Mucosa of descending colon (tissue), 3 donors: Measurements from ENCODE around the gene RPTOR. TPM values are rescaled to one million over a fixed set of nuclear protein-coding genes. Genes with fewer than 3 reads are reported as not detected.

Experiments
- ATAC-seq: fragments of 200-7000 bp; cut with Tn5 transposase; one replicate; pipeline ENCODE4 v1.9.1; 2020; ENCODE audit warnings: mild to moderate bottlenecking, moderate library complexity
- DNase-seq, 3 donors: peaks; one replicate each; pipeline ENCODE4 v3.0.0-alpha.2; 2020
- H3K36me3 ChIP-seq: fragments of 200-600 bp; one replicate; pipeline ENCODE4 v1.8.0; 2021; ENCODE audit warnings: low read depth, mild to moderate bottlenecking
- H3K4me1 ChIP-seq: fragments of 200-600 bp; one replicate; pipeline ENCODE4 v1.8.0; 2021; ENCODE audit warnings: low read depth, mild to moderate bottlenecking
- H3K4me3 ChIP-seq: fragments of 200-600 bp; one replicate; pipeline ENCODE4 v1.8.0; 2021; ENCODE audit warnings: mild to moderate bottlenecking
- H3K9me3 ChIP-seq: fragments of 200-600 bp; one replicate; pipeline ENCODE4 v1.8.0; 2021; ENCODE audit warnings: mild to moderate bottlenecking
- intact Hi-C, 2 donors: fragments of 100-400 bp; cut with DNase I in 1 of 2; cut with micrococcal nuclease in 1 of 2; formaldehyde crosslinking; loops; one replicate each; pipeline versions ENCODE4 v1.11.0 to v1.11.1; 2022; cut with DNase I, micrococcal nuclease
- total RNA-seq, 3 donors: library from RNA; stranded (reverse); fragmentation: NEBNext Ultra II Directional in 2 of 3; extraction: Animal tissue kit (Norgen Biotek cat#: 25700) in 2 of 3; gene quantifications; one replicate each; pipeline versions ENCODE4 v1.2.1 to v1.2.4, GENCODE V29; 2021 to 2023
- TF ChIP-seq, protein P1 (sequence below): fragments of 200-600 bp; IDR thresholded peaks from one replicate; pipeline ENCODE4 v1.8.0; 2022; ENCODE audit warnings: antibody characterized with exemption, mild to moderate bottlenecking
- donor health status: DM: no; HTN: no; CAD: no; lungs with moderate emphysema.
- donor health status: DM: no; HTN: no; CAD: no.
- donor health status: DM: no; HTN: yes; CAD: no.

RPTOR gene
- total RNA-seq, 3 donors from 2014 or later = 30.5 to 44.4 (median 37.2) TPM

DNA sequence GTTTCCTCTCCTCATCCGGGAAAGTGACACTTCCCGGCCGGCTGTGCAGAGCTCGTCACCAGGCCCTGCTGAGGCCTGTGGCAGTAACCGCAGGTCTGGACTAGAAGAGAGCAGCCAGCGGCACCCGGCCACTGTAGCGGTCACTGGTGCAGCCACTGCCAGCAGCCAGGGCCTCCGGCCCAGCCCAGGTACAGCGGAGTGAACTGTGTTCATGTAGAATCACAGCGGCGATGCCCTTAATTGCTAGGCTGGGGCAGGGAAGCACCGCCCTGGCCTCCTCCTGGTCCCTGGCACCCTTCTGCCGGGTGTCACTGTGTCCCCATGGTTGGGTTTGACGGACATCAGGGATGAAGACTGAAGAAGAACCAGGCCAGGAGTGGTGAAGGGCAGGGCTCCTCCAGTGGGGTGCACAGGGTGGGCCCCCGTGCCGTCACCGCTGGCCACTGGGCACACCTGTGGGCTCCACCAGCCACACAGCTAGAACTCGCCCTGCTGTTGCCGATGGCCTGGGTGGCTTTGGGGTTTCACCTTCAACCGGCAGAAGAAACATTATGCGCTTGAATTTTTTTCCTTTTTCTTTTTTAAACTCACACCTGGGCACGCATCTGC lies 281.8 kb downstream of the RPTOR start:
- ATAC-seq = no peak
- DNase-seq = no peak
- no peaks in the 10 kb centered on the region for H3K4me1 ChIP-seq
- TF ChIP-seq, protein P1, sequence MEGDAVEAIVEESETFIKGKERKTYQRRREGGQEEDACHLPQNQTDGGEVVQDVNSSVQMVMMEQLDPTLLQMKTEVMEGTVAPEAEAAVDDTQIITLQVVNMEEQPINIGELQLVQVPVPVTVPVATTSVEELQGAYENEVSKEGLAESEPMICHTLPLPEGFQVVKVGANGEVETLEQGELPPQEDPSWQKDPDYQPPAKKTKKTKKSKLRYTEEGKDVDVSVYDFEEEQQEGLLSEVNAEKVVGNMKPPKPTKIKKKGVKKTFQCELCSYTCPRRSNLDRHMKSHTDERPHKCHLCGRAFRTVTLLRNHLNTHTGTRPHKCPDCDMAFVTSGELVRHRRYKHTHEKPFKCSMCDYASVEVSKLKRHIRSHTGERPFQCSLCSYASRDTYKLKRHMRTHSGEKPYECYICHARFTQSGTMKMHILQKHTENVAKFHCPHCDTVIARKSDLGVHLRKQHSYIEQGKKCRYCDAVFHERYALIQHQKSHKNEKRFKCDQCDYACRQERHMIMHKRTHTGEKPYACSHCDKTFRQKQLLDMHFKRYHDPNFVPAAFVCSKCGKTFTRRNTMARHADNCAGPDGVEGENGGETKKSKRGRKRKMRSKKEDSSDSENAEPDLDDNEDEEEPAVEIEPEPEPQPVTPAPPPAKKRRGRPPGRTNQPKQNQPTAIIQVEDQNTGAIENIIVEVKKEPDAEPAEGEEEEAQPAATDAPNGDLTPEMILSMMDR = no peak
- no peak overlapping the region for H3K4me3 ChIP-seq
- H3K36me3 ChIP-seq = no peaks in the 10 kb centered on the region
- H3K9me3 ChIP-seq = no peaks in the 10 kb centered on the region
- intact Hi-C loops = no loop called here

DNA sequence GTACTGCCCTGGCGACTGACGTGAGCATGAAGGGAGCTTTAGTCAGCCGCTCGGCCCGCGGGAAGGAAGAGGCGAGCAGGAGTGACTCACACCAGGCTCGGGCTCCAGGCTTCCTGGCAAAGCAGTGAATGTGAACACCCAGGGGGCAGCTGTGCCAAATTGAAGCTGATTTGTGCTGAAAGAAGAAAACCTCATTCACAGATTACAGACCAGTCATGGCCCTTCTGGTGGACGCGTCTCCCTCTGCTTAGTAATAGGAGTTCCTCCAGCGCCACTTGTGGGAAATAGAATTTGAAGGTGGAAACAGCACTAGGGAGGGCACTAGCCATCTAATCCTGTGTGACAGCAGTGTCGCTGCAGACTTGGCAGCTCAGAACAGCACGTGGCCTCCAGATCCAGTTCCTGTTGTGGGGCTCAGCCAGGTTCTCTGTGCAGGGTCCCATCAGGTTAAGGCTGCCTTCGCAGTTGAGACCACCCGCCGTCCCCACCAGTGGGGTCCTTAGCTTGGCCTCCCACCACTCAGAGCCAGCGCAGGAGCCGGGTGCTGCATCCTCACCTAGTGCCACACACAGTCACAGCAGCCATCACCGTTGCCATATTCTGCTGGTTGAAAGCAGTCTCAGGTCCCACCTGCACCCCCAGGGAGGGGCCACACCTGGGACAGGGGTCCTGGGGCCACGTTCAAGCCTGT lies 282.5 kb downstream of the RPTOR start:
- H3K4me1 ChIP-seq = peaks cover 1% of the 10 kb centered on the region
- no peak overlapping the region for H3K4me3 ChIP-seq
- intact Hi-C loops = no loop called here
- H3K9me3 ChIP-seq = no peaks in the 10 kb centered on the region
- DNase-seq (no peak), ATAC-seq (peak; percentile 23)
- no peaks in the 10 kb centered on the region for H3K36me3 ChIP-seq
- TF ChIP-seq, protein P1 = no peak

DNA sequence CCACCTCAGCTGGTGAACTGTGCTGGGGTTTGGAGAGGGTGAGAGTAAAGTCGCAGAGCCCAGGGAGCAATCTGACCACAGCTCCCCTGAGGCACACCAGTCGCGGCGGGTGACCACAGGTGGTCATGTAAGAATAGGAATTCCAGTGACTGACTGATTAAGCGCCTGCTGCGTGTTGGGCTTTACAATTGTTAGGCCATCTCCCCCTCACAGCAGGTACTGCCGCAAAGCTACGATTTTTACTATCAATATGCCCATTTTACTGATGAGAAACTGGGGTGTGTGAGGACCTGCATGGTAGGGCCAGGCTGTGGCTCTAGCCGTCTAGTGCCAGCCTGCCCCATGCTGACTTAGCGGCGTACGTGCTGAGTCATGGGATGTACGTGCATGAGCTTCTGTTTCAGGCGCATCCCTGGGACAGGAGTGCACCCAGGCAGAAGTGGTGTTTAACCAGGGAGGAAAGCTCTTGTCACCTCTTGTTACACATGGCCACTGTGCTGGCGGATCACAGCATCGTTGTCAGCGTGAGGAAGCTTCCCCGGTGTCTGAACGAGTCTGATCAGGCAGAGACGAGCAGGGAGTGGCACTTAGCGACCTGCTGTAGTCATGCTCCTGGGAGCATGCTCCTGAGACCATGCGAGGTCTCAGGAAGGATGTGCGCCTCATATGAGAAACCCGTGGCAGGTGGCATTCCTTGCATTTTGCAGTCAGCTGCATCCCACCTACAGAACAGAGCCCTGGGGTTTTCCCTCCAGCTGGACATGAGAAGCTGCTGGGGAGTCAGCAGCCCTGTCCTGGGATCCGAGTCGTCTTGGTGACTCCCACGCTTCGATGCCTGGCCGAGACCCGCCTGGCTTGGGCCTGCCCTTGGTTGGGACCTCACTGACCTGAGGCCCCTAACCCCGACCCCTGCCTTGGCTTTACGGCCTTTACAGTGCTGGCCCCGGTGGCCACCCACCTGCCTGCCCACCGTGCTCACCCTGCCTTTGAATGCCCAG lies 283.3 kb downstream of the RPTOR start:
- Histone ChIP-seq H3K36me3 (no peaks in the 10 kb centered on the region), H3K4me1 (peaks cover 10% of the 10 kb centered on the region), H3K4me3 (no peak overlapping the region), H3K9me3 (no peaks in the 10 kb centered on the region)
- DNase-seq = no peak
- no peak for ATAC-seq
- intact Hi-C loops = no loop called here
- TF ChIP-seq, protein P1 = no peak

GRCh38 chr17:80829166-80829813 lies 284.7 kb downstream of the RPTOR start:
- Histone ChIP-seq H3K36me3 (no peaks in the 10 kb centered on the region), H3K4me3 (no peak overlapping the region), H3K9me3 (no peaks in the 10 kb centered on the region), H3K4me1 (peaks cover 12% of the 10 kb centered on the region)
- DNase-seq (no peak), ATAC-seq (no peak)
- TF ChIP-seq, protein P1 = no peak
- intact Hi-C loops = no loop called here
